Natural killer cell (primary cell): Measurements from ENCODE around the gene CLEC11A. TPM values are rescaled to one million over a fixed set of nuclear protein-coding genes. Genes with fewer than 3 reads are reported as not detected.

Source experiments
- ATAC-seq, 3 donors: fragments of 150-1000 bp in 2 of 3; fragments of 200-7000 bp in 1 of 3; cut with Tn5 transposase; 1 replicate in 1 of 3; 2 replicates in 2 of 3; pipeline ENCODE4 v1.10.0; 2021; ENCODE audit warnings: mild to moderate bottlenecking in 2 of 3, moderate library complexity in 2 of 3
- DNase-seq, 2 donors: peaks; one replicate each; pipeline versions ENCODE4 v3.0.0 to v3.0.0-alpha.2; 2013 to 2021; ENCODE audit warnings: mixed read lengths in 1 of 2
- H3K27ac ChIP-seq: one replicate; pipeline ENCODE4 v1.5.1; 2013; ENCODE audit warnings: mild to moderate bottlenecking, low read length
- H3K27me3 ChIP-seq: one replicate; pipeline ENCODE4 v1.6.1; 2013; ENCODE audit warnings: low read length; ENCODE audit not compliant: control insufficient read depth, insufficient read depth
- H3K36me3 ChIP-seq: one replicate; pipeline ENCODE4 v1.6.1; 2013; ENCODE audit warnings: low read length; ENCODE audit not compliant: control insufficient read depth, insufficient read depth
- H3K4me1 ChIP-seq: one replicate; pipeline ENCODE4 v1.6.1; 2013; ENCODE audit warnings: low read length; ENCODE audit not compliant: control insufficient read depth, insufficient read depth
- H3K4me3 ChIP-seq: one replicate; pipeline ENCODE4 v1.5.1; 2013; ENCODE audit warnings: low read length
- H3K9me3 ChIP-seq: one replicate; pipeline ENCODE4 v1.6.1; 2013; ENCODE audit warnings: low read length; ENCODE audit not compliant: control insufficient read depth, insufficient read depth
- H3K27ac Mint-ChIP-seq, 2 donors: one replicate each; pipeline ENCODE4 v1.8.0; 2022; ENCODE audit warnings: mild to moderate bottlenecking in 2 of 2, mixed read lengths in 2 of 2, moderate library complexity in 1 of 2
- H3K27me3 Mint-ChIP-seq, 2 donors: one replicate each; pipeline ENCODE4 v1.8.0; 2022; ENCODE audit warnings: low read depth in 2 of 2, mixed read lengths in 2 of 2
- H3K36me3 Mint-ChIP-seq: one replicate; pipeline ENCODE4 v1.8.0; 2022; ENCODE audit warnings: mixed read lengths
- H3K4me1 Mint-ChIP-seq, 2 donors: one replicate each; pipeline ENCODE4 v1.8.0; 2022; ENCODE audit warnings: mixed read lengths in 2 of 2
- H3K4me3 Mint-ChIP-seq: one replicate; pipeline ENCODE4 v1.8.0; 2022; ENCODE audit warnings: mild to moderate bottlenecking, moderate library complexity, mixed read lengths
- H3K9me3 Mint-ChIP-seq, 2 donors: one replicate each; pipeline ENCODE4 v1.8.0; 2022; ENCODE audit warnings: mixed read lengths in 2 of 2
- WGBS: methylation state at CpG from one replicate; pipeline ENCODE4 v1.1.7; 2013; ENCODE audit warnings: missing lambda C conversion rate; ENCODE audit not compliant: insufficient coverage; 5-methylcytosine and 5-hydroxymethylcytosine counted together
- intact Hi-C: fragments of 100-400 bp; cut with micrococcal nuclease; formaldehyde crosslinking; loops from one replicate; pipeline ENCODE4 v1.14.2; 2022
- total RNA-seq, 4 donors: library from RNA; stranded (reverse); fragments of 120-200 nt in 1 of 4; gene quantifications; one replicate each; pipeline versions ENCODE4 v1.2.3 to v1.2.4, GENCODE V29; 2013 to 2022
- TF ChIP-seq, protein P1 (sequence below): fragments of 200-600 bp; IDR thresholded peaks from one replicate; pipeline ENCODE4 v1.8.0; 2022; ENCODE audit warnings: antibody characterized with exemption

The CLEC11A gene
- total RNA-seq, 3 donors from 2014 or later (not counting 1 experiment from before 2014, with no cell fraction given), result 2.3 to 4.0 (median 3.3) TPM

DNA sequence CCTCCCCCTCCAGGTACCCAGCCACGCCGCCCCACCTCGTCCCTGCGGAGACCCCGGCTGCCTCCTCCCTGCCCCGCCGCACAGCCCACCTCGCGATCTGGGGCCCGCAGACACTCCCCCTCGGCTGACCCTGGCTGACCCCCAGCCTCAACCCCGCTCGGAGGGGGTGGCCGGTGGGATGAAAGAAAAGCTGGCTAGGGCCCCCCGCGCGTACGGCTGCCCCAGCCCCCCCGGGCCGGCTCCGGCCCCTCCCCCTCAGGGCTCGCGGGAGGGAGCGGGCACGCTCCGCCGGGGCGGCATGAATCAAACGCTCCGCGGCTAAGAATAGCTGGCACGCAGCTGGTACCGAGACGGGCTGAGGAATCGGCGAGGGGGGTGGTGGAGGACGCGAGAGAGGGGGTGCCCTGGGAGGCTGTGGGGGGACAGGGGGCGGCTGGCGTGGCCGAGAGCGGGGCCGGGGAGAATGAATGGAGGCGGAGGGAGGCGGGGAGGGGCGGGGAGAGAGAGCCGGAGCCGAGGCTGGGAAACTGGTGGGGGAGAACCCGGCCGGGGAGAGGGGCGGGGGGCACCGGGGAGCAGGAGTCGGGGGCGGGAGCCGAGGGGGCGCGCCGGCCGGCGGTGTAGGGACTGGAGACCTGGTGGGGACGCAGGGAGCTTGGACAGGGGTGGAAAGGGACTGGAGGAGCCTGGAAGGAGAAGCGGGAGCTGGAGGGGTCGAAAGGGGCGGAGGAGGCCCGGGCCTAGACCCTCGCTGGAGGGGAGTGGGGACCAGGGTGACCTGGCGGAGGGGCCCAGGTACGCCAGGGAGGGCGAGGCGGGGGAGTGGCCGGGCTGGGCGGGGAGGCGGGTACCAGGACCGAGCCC is 4.7 kb upstream of the CLEC11A start:
- Mint-ChIP-seq H3K36me3 (no peaks in the 10 kb centered on the region), H3K27ac (no peak overlapping the region), H3K4me1 (peaks cover 2 to 35% of the 10 kb centered on the region in 2 donors), H3K9me3 (no peaks in the 10 kb centered on the region), H3K27me3 (peaks cover 29 to 38% of the 10 kb centered on the region in 2 donors), H3K4me3 (peak overlapping the region; percentile 56)
- H3K36me3 ChIP-seq, result no peaks in the 10 kb centered on the region
- TF ChIP-seq, protein P1, sequence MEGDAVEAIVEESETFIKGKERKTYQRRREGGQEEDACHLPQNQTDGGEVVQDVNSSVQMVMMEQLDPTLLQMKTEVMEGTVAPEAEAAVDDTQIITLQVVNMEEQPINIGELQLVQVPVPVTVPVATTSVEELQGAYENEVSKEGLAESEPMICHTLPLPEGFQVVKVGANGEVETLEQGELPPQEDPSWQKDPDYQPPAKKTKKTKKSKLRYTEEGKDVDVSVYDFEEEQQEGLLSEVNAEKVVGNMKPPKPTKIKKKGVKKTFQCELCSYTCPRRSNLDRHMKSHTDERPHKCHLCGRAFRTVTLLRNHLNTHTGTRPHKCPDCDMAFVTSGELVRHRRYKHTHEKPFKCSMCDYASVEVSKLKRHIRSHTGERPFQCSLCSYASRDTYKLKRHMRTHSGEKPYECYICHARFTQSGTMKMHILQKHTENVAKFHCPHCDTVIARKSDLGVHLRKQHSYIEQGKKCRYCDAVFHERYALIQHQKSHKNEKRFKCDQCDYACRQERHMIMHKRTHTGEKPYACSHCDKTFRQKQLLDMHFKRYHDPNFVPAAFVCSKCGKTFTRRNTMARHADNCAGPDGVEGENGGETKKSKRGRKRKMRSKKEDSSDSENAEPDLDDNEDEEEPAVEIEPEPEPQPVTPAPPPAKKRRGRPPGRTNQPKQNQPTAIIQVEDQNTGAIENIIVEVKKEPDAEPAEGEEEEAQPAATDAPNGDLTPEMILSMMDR, result no peak
- no peaks in the 10 kb centered on the region for H3K9me3 ChIP-seq
- no peak overlapping the region for H3K4me3 ChIP-seq
- peak in 1 of 2 donors; percentile 39 for DNase-seq
- intact Hi-C loops, result no loop called here
- 1% methylated on average over 73 of the region's 74 CpGs for whole genome bisulfite sequencing
- H3K27me3 ChIP-seq, result peaks cover 16% of the 10 kb centered on the region
- H3K27ac ChIP-seq, result no peak overlapping the region
- ATAC-seq, result peak in 2 of 3 donors; percentile 21 to 59
- peaks cover 30% of the 10 kb centered on the region for H3K4me1 ChIP-seq

DNA sequence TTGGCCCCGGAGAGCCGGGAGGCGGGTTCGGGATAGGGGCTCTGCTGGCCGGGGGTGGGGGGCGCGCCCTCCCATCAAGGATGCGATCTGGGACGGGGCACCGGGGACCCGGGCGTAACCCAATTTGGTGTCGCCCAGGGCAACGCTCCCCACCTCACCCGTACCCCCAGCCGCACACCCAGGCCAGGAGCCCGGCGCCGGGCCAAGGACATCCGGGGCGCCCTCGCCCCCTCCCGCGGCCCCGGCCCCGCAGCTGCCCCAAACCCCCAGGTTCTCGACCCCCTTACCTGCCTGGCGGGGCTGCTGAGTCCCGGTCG is 4.1 kb upstream of the CLEC11A start:
- no peak for DNase-seq
- peaks cover 29 to 41% of the 10 kb centered on the region in 2 donors for H3K27me3 Mint-ChIP-seq
- ATAC-seq, result no peak

DNA sequence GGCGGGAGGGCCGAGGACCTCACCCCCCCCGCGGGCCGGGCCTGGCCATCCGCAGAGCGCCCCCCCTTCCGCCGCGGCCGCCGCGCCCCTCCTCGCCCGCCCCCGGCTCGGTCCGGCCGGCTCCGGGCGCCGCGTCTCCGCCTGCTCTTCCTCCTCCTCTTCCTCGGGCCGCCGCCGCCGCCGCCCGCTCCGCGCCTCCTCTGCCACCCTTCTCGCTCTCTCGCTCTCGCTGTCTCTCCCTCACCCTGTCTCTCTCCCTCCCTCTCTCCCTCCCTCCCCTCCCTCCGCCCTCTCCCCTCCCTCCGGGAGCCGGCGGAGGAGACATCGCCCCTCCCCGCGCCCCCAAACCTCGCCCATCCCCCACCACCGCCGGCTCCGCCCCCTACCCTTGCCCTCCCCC is 3.6 kb upstream of the CLEC11A start, which contains the start of gene SHANK1:
TSS of gene SHANK1 (minus strand) at position 237 of the 400 bp plus-strand sequence. CDS start 2,883 bp downstream, outside the sequence.
- TF ChIP-seq, protein P1, result no peak
- H3K9me3 Mint-ChIP-seq, result no peaks in the 10 kb centered on the region
- Histone ChIP-seq H3K27ac (no peak within 1 kb of the TSS), H3K36me3 (no peaks in the 10 kb centered on the region), H3K4me3 (no peak within 1 kb of the TSS), H3K27me3 (peaks cover 21% of the 10 kb centered on the region), H3K4me1 (peaks cover 30% of the 10 kb centered on the region), H3K9me3 (no peaks in the 10 kb centered on the region)
- peaks cover 29 to 41% of the 10 kb centered on the region in 2 donors for H3K27me3 Mint-ChIP-seq
- WGBS, result under 1% methylated on average over 35 of the region's 47 CpGs
- intact Hi-C loops, result no loop called here
- peak within 1 kb of the TSS in 1 of 2 donors; percentile 63 for H3K27ac Mint-ChIP-seq
- no peak for DNase-seq
- H3K4me1 Mint-ChIP-seq, result peaks cover 0 to 35% of the 10 kb centered on the region in 2 donors
- H3K4me3 Mint-ChIP-seq, result peak within 1 kb of the TSS; percentile 63
- no peaks in the 10 kb centered on the region for H3K36me3 Mint-ChIP-seq
- ATAC-seq, result no peak

More for the DNA sequence above, 4.1 kb upstream of the CLEC11A start:
- no peaks in the 10 kb centered on the region for H3K9me3 Mint-ChIP-seq
- intact Hi-C loops, result no loop called here
- no peak overlapping the region for H3K4me3 ChIP-seq
- H3K27me3 ChIP-seq, result peaks cover 20% of the 10 kb centered on the region
- no peak overlapping the region for H3K27ac Mint-ChIP-seq
- H3K4me3 Mint-ChIP-seq, result no peak overlapping the region
- peaks cover 29% of the 10 kb centered on the region for H3K4me1 ChIP-seq
- H3K4me1 Mint-ChIP-seq, result peaks cover 0 to 33% of the 10 kb centered on the region in 2 donors
- TF ChIP-seq, protein P1, result no peak
- no peaks in the 10 kb centered on the region for H3K36me3 Mint-ChIP-seq
- H3K27ac ChIP-seq, result no peak overlapping the region
- 2% methylated on average over 26 of the region's 30 CpGs for WGBS
- H3K36me3 ChIP-seq, result no peaks in the 10 kb centered on the region
- H3K9me3 ChIP-seq, result no peaks in the 10 kb centered on the region
